ENCODE data around the gene SAPCD1. TPM values are rescaled to one million over a fixed set of nuclear protein-coding genes. Genes with fewer than 3 reads are reported as not detected.

Gene SAPCD1
- total RNA-seq, 2 donors from 2014 or later, result not detected

DNA sequence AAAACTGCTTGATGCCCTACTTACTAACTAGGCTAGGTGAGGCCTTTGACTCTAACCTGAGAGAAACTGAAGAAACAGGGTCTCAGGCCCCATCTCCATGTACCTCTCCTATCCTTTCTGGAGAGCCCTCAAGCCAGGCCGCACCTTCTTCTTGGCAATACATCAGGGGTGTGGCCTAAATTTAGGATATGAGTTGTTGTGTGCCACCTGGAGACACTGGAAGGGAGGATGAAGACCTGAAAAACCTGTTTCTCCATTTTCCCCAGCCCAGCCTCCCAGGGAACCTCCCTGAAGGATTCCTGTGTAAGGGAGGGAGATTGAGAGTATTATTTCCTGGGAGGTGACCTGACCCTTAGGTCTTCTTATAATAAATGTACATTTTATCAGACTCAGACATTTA lies 44.2 kb upstream of the SAPCD1 start:
- DNase-seq (ENCODE audit: low spot score), result no peak
- TF ChIP-seq, protein P1, sequence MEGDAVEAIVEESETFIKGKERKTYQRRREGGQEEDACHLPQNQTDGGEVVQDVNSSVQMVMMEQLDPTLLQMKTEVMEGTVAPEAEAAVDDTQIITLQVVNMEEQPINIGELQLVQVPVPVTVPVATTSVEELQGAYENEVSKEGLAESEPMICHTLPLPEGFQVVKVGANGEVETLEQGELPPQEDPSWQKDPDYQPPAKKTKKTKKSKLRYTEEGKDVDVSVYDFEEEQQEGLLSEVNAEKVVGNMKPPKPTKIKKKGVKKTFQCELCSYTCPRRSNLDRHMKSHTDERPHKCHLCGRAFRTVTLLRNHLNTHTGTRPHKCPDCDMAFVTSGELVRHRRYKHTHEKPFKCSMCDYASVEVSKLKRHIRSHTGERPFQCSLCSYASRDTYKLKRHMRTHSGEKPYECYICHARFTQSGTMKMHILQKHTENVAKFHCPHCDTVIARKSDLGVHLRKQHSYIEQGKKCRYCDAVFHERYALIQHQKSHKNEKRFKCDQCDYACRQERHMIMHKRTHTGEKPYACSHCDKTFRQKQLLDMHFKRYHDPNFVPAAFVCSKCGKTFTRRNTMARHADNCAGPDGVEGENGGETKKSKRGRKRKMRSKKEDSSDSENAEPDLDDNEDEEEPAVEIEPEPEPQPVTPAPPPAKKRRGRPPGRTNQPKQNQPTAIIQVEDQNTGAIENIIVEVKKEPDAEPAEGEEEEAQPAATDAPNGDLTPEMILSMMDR (IDR thresholded peaks at IDR 0.05), result no peak
- H3K4me3 ChIP-seq, result no peak overlapping the region
- H3K4me1 ChIP-seq, result no peaks in the 10 kb centered on the region
- H3K9me3 ChIP-seq, result no peaks in the 10 kb centered on the region
- no peaks in the 10 kb centered on the region for H3K27me3 ChIP-seq
- H3K36me3 ChIP-seq, result no peaks in the 10 kb centered on the region
- no peak overlapping the region for H3K27ac ChIP-seq

DNA sequence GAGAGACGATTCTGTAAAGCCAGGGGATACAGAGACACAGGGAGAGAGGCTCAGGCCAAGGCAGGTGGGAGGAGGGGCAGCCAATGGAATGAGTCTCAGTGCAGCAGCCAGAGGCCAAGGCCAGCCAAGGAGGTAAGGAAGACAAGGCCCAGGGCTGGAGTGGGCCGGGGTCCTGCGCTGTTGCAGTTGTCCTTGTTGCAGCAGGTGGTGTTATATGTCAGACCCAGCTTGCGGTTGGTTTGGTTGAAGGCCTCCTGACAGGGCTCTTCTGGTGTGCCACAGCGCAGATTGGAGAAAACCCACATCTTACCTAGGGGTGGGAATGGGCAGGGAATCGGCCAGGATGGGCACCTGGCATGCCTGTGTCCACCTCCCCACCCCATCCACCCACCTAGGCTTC lies 43.5 kb upstream of the SAPCD1 start:
- no peaks in the 10 kb centered on the region for H3K9me3 ChIP-seq
- no peaks in the 10 kb centered on the region for H3K36me3 ChIP-seq
- no peaks in the 10 kb centered on the region for H3K4me1 ChIP-seq
- H3K4me3 ChIP-seq, result no peak overlapping the region
- TF ChIP-seq, protein P1 (IDR thresholded peaks at IDR 0.05), result no peak
- no peak overlapping the region for H3K27ac ChIP-seq
- DNase-seq (ENCODE audit: low spot score), result no peak
- no peaks in the 10 kb centered on the region for H3K27me3 ChIP-seq

DNA sequence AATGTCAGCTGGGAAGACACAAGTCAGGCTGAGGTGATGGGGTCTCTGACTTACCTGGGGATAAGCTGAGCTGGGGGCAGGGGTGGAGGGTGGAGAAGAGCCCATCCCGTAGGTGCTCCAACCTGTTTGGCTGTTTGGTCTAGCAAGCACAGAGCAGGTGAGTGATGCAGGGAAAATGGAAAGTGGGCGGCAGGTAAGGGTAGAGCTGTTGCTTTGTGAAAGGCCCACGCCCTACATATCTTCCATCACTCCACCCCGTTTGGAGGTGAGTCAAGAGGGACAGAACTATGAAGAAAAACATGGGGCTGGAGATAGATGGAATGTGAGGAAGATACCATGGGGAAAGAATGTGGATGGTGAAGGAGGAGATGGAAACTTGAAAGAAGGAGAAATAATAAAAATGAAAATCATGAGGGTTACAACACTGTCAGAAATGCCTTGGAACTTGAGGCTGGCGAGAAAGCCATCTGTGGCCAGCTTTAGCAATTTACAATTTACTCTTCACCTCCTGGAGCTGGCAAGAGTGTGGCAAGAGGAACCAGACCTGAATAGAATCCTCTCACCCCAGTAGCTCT lies 42.2 kb upstream of the SAPCD1 start:
- no peaks in the 10 kb centered on the region for H3K36me3 ChIP-seq
- H3K9me3 ChIP-seq, result no peaks in the 10 kb centered on the region
- DNase-seq (ENCODE audit: low spot score), result no peak
- TF ChIP-seq, protein P1 (IDR thresholded peaks at IDR 0.05), result no peak
- no peak overlapping the region for H3K4me3 ChIP-seq
- no peaks in the 10 kb centered on the region for H3K4me1 ChIP-seq
- no peaks in the 10 kb centered on the region for H3K27me3 ChIP-seq
- no peak overlapping the region for H3K27ac ChIP-seq

DNA sequence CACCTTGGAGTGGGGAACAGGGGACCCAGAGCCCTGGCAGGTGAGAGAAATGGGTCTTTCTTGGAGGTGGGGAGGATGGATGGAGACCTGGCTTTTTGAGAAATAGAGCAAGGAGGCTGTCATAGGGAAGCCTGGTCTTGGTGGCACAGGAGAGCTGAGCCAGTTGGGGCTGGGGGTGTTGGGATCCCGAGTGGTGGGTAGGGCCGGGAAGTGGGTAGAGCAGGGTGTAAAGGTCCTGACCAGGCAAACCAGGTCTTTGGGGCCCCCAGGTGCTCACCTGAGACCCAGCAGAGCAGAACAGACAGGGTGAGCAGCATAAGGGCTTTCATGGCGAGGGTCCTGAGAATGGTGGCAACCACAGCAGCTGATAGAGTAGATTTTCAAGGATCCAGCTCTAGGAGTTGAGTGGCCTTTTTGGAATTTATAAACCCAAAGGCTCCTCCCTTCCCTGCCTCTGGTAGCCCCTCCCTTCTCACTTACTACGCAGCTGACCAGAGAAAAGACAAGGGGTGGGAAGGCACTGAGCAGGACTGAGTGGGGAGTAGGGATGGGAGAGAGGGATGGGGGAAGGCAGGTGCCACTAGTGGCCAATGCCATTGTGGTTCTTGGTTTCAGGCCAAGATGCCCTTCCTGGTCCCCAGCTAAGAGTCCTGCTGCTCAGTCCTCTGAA lies 41.0 kb upstream of the SAPCD1 start, which contains the start of gene LY6G6C:
Gene LY6G6C, minus strand, starts transcription at position 396 of the 670 bp plus-strand sequence. Its CDS starts 67 bp downstream, at position 329.
- Histone ChIP-seq H3K36me3 (peaks cover 6% of the 10 kb centered on the region), H3K27me3 (no peaks in the 10 kb centered on the region), H3K9me3 (no peaks in the 10 kb centered on the region), H3K4me3 (no peak within 1 kb of the TSS), H3K27ac (no peak within 1 kb of the TSS), H3K4me1 (peaks cover 0 to 5% of the 10 kb centered on the region in 2 donors)
- TF ChIP-seq, protein P1 (IDR thresholded peaks at IDR 0.05), result no peak
- DNase-seq (ENCODE audit: low spot score), result no peak

DNA sequence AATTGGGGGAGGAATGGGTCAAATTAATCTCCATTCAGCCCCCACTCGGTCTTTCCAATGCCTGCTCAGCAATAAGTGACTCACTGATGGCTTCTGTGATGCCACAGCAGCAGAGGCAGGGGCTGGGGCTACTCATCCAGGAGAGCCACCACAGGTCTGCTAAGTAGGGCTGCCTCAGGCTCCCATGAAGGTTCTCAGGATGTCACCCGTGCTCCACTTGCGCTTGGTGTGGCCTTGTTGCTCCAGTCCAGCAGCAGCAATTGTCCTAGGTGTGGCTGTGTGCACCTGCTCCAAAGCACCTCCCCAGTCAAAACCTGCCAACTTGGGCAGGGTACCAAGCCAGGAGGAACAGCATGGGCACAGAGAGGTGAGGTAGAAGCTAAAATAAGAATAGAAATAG lies 40.3 kb upstream of the SAPCD1 start:
- Histone ChIP-seq H3K36me3 (peaks cover 13% of the 10 kb centered on the region), H3K9me3 (no peaks in the 10 kb centered on the region), H3K27me3 (no peaks in the 10 kb centered on the region), H3K27ac (no peak overlapping the region), H3K4me1 (peaks cover 0 to 5% of the 10 kb centered on the region in 2 donors), H3K4me3 (no peak overlapping the region)
- no peak for DNase-seq (ENCODE audit: low spot score)
- TF ChIP-seq, protein P1 (IDR thresholded peaks at IDR 0.05), result no peak
